OCI-LY3 (cell line): ENCODE measurements around the gene NXN.

Experiments used
- EZH2phosphoT487 ChIP-seq: fragments of 200-600 bp; shearing (Covaris generic); IDR thresholded peaks from 2 replicates; pipeline ENCODE4 v1.6.1; 2018; ENCODE audit warnings: antibody characterized with exemption, mixed run types, low read depth
- TF ChIP-seq, protein P1 (sequence below): fragments of 200-600, 300-600 bp; sonication (generic); IDR thresholded peaks from 2 replicates; pipeline ENCODE4 v1.5.1; 2014; ENCODE audit warnings: antibody characterized with exemption, low read length, low read depth

- TF ChIP-seq, protein P1, sequence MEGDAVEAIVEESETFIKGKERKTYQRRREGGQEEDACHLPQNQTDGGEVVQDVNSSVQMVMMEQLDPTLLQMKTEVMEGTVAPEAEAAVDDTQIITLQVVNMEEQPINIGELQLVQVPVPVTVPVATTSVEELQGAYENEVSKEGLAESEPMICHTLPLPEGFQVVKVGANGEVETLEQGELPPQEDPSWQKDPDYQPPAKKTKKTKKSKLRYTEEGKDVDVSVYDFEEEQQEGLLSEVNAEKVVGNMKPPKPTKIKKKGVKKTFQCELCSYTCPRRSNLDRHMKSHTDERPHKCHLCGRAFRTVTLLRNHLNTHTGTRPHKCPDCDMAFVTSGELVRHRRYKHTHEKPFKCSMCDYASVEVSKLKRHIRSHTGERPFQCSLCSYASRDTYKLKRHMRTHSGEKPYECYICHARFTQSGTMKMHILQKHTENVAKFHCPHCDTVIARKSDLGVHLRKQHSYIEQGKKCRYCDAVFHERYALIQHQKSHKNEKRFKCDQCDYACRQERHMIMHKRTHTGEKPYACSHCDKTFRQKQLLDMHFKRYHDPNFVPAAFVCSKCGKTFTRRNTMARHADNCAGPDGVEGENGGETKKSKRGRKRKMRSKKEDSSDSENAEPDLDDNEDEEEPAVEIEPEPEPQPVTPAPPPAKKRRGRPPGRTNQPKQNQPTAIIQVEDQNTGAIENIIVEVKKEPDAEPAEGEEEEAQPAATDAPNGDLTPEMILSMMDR, result no peak
- TF ChIP-seq EZH2phosphoT487, result no peak
Observed at GRCh38 chr17:784143-784542, 195.4 kb downstream of the NXN start.
